BLaER1 (cell line): ENCODE results near the gene FAF1.
"Not testable (repeated sequence)": the region's sequence is repeated elsewhere in the genome, so short reads cannot be mapped to it uniquely, and the experiment has no call there.

Experiments used
- H3K27ac ChIP-seq: shearing (Covaris generic); formaldehyde crosslinking; 2 replicates; pipeline ENCODE4 v1.8.1; 2022
- H3K27me3 ChIP-seq: shearing (Covaris generic); formaldehyde crosslinking; 2 replicates; pipeline ENCODE4 v1.8.1; 2022
- H3K36me3 ChIP-seq: shearing (Covaris generic); formaldehyde crosslinking; 2 replicates; pipeline ENCODE4 v1.8.1; 2022
- H3K4me1 ChIP-seq: shearing (Covaris generic); formaldehyde crosslinking; 2 replicates; pipeline ENCODE4 v1.8.1; 2022
- H3K4me2 ChIP-seq: shearing (Covaris generic); formaldehyde crosslinking; 2 replicates; pipeline ENCODE4 v1.8.1; 2022
- H3K4me3 ChIP-seq: shearing (Covaris generic); formaldehyde crosslinking; 2 replicates; pipeline ENCODE4 v1.8.1; 2022
- H3K9ac ChIP-seq: shearing (Covaris generic); formaldehyde crosslinking; 2 replicates; pipeline ENCODE4 v1.8.1; 2022
- H3K9me3 ChIP-seq: shearing (Covaris generic); formaldehyde crosslinking; 2 replicates; pipeline ENCODE4 v1.8.1; 2022
- H4K20me1 ChIP-seq: shearing (Covaris generic); formaldehyde crosslinking; 2 replicates; pipeline ENCODE4 v1.8.1; 2022
- Cebpa-rat ChIP-seq: shearing (Covaris generic); IDR thresholded peaks from 2 replicates; pipeline ENCODE4 v1.8.1; 2022

Gene FAF1

GRCh38 chr1:50841791-50842387 lies 118.2 kb downstream of the FAF1 start:
- Histone ChIP-seq H3K9me3 (peaks cover 2% of the 10 kb centered on the region; the same call in 1 of the 2 replicates), H4K20me1 (peaks cover 7% of the 10 kb centered on the region; the same call in 1 of the 2 replicates), H3K27ac (no peak overlapping the region), H3K9ac (no peak overlapping the region), H3K4me1 (no peaks in the 10 kb centered on the region), H3K36me3 (no peaks in the 10 kb centered on the region), H3K27me3 (no peaks in the 10 kb centered on the region), H3K4me2 (no peak overlapping the region), H3K4me3 (no peak overlapping the region)
- no peak for TF ChIP-seq Cebpa-rat

GRCh38 chr1:50836117-50836516 lies 124.0 kb downstream of the FAF1 start:
- H3K4me2 ChIP-seq = no peak overlapping the region
- no peaks in the 10 kb centered on the region for H4K20me1 ChIP-seq
- H3K27ac ChIP-seq = no peak overlapping the region
- H3K36me3 ChIP-seq = 0 out of 2 replicates have a peak, but pooled peaks cover 11% of the 10 kb centered on the region
- H3K27me3 ChIP-seq = no peaks in the 10 kb centered on the region
- H3K4me1 ChIP-seq = no peaks in the 10 kb centered on the region
- no peak for TF ChIP-seq Cebpa-rat
- H3K4me3 ChIP-seq = no peak overlapping the region
- peaks cover 29% of the 10 kb centered on the region for H3K9me3 ChIP-seq
- H3K9ac ChIP-seq = no peak overlapping the region

GRCh38 chr1:50833216-50833615 lies 126.9 kb downstream of the FAF1 start:
- Histone ChIP-seq H3K4me2 (no peak overlapping the region), H3K36me3 (0 out of 2 replicates have a peak, but pooled peaks cover 11% of the 10 kb centered on the region), H3K27ac (no peak overlapping the region), H3K4me1 (no peaks in the 10 kb centered on the region), H3K4me3 (no peak overlapping the region), H3K9ac (no peak overlapping the region), H3K27me3 (no peaks in the 10 kb centered on the region), H3K9me3 (peaks cover 31% of the 10 kb centered on the region), H4K20me1 (no peaks in the 10 kb centered on the region)
- TF ChIP-seq Cebpa-rat = no peak

GRCh38 chr1:50832167-50832566 lies 127.9 kb downstream of the FAF1 start:
- H4K20me1 ChIP-seq = no peaks in the 10 kb centered on the region
- H3K9me3 ChIP-seq = peaks cover 34% of the 10 kb centered on the region
- H3K4me2 ChIP-seq = no peak overlapping the region
- no peak overlapping the region for H3K4me3 ChIP-seq
- no peak for TF ChIP-seq Cebpa-rat
- no peak overlapping the region for H3K9ac ChIP-seq
- H3K4me1 ChIP-seq = no peaks in the 10 kb centered on the region
- no peak overlapping the region for H3K27ac ChIP-seq
- H3K27me3 ChIP-seq = no peaks in the 10 kb centered on the region
- 0 out of 2 replicates have a peak, but pooled peaks cover 11% of the 10 kb centered on the region for H3K36me3 ChIP-seq

- Histone ChIP-seq H3K9me3 (peaks cover 41% of the 10 kb centered on the region), H4K20me1 (no peaks in the 10 kb centered on the region), H3K27me3 (no peaks in the 10 kb centered on the region), H3K36me3 (0 out of 2 replicates have a peak, but pooled peaks cover 11% of the 10 kb centered on the region), H3K4me2 (no peak overlapping the region), H3K4me1 (no peaks in the 10 kb centered on the region), H3K4me3 (no peak overlapping the region), H3K9ac (no peak overlapping the region), H3K27ac (no peak overlapping the region)
- TF ChIP-seq Cebpa-rat = no peak
These were observed 128.6 kb downstream of the FAF1 start for GRCh38 chr1:50831300-50832061.

- H3K27ac ChIP-seq = no peak overlapping the region
- H3K27me3 ChIP-seq = no peaks in the 10 kb centered on the region
- no peak overlapping the region for H3K9ac ChIP-seq
- no peaks in the 10 kb centered on the region for H4K20me1 ChIP-seq
- no peak overlapping the region for H3K4me2 ChIP-seq
- H3K4me1 ChIP-seq = no peaks in the 10 kb centered on the region
- peaks cover 41% of the 10 kb centered on the region for H3K9me3 ChIP-seq
- peaks cover 11% of the 10 kb centered on the region; the same call in 1 of the 2 replicates for H3K36me3 ChIP-seq
- H3K4me3 ChIP-seq = no peak overlapping the region
- TF ChIP-seq Cebpa-rat = no peak
These were observed 129.4 kb downstream of the FAF1 start for GRCh38 chr1:50830621-50831020.

GRCh38 chr1:50829014-50829958 lies 130.8 kb downstream of the FAF1 start:
- peaks cover 10% of the 10 kb centered on the region; the same call in 1 of the 2 replicates for H3K36me3 ChIP-seq
- no peaks in the 10 kb centered on the region for H4K20me1 ChIP-seq
- H3K4me3 ChIP-seq = no peak overlapping the region
- no peaks in the 10 kb centered on the region for H3K4me1 ChIP-seq
- H3K9me3 ChIP-seq = peaks cover 39% of the 10 kb centered on the region
- H3K9ac ChIP-seq = no peak overlapping the region
- H3K4me2 ChIP-seq = no peak overlapping the region
- H3K27me3 ChIP-seq = no peaks in the 10 kb centered on the region
- TF ChIP-seq Cebpa-rat = no peak
- no peak overlapping the region for H3K27ac ChIP-seq

- H3K4me1 ChIP-seq = no peaks in the 10 kb centered on the region
- H4K20me1 ChIP-seq = no peaks in the 10 kb centered on the region
- no peak for TF ChIP-seq Cebpa-rat
- no peak overlapping the region for H3K27ac ChIP-seq
- H3K4me3 ChIP-seq = no peak overlapping the region
- H3K9ac ChIP-seq = no peak overlapping the region
- H3K27me3 ChIP-seq = no peaks in the 10 kb centered on the region
- H3K4me2 ChIP-seq = no peak overlapping the region
- H3K9me3 ChIP-seq = peaks cover 23% of the 10 kb centered on the region
- H3K36me3 ChIP-seq = no peaks in the 10 kb centered on the region; the same call in 1 of the 2 replicates
These were observed 132.5 kb downstream of the FAF1 start for GRCh38 chr1:50827546-50827945.

GRCh38 chr1:50826792-50827191 lies 133.3 kb downstream of the FAF1 start:
- H3K9me3 ChIP-seq = peaks cover 15% of the 10 kb centered on the region

More at GRCh38 chr1:50826792-50827191, 133.3 kb downstream of the FAF1 start:
- not testable (repeated sequence) for H3K9ac ChIP-seq, H3K4me2 ChIP-seq, H3K27me3 ChIP-seq, H3K4me1 ChIP-seq, H4K20me1 ChIP-seq, H3K36me3 ChIP-seq, H3K4me3 ChIP-seq, H3K27ac ChIP-seq
